HCT116 (cell line): ENCODE measurements around the gene IQSEC3.

Experiments used
- EZH2phosphoT487 ChIP-seq: fragments of 200-600 bp; IDR thresholded peaks from 2 replicates; pipeline ENCODE4 v1.6.1; 2018; ENCODE audit warnings: antibody characterized with exemption, borderline replicate concordance
- POLR2A ChIP-seq: IDR thresholded peaks from 2 replicates; pipeline ENCODE4 v1.7.0; 2011; ENCODE audit warnings: borderline replicate concordance; ENCODE audit not compliant: insufficient read depth, insufficient read length; ENCODE audit errors: extremely low read depth
- TF ChIP-seq, protein P1 (sequence below), 3 experiments: fragments of 200-600 bp in 1 of 3; sonication (generic) in 1 of 3; IDR thresholded peaks in 2 of 3; conservative IDR thresholded peaks in 1 of 3; 2 replicates each; pipeline ENCODE4 v1.5.1; 2012 to 2017; ENCODE audit warnings: low read depth in 2 of 3, low read length in 2 of 3, antibody characterized with exemption in 1 of 3, borderline replicate concordance in 1 of 3, control low read depth in 1 of 3, mild to moderate bottlenecking in 1 of 3, mixed read lengths in 1 of 3, mixed run types in 1 of 3, moderate library complexity in 1 of 3; ENCODE audit not compliant: insufficient read depth in 1 of 3
- TF ChIP-seq, protein P2 (sequence below): IDR thresholded peaks from 2 replicates; pipeline ENCODE4 v1.6.1; 2012

DNA sequence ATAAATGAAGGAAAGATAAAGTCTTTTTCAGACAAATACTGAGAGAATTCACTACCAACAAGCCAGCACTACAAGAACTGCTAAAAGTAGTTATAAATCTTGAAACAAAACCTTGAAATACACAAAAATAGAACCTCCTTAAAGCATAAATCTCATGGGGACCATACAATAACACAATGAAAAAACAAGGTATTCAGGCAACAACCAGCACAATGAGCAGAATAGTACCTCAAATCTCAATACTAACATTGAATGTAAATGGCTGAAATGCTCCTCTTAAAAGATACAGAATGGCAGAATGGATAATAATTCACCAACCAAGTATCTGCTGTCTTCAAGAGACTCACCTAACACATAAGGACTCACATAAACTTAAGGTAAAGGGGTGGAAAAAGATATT, 7.7 kb upstream of the IQSEC3 start:
- TF ChIP-seq, protein P1, sequence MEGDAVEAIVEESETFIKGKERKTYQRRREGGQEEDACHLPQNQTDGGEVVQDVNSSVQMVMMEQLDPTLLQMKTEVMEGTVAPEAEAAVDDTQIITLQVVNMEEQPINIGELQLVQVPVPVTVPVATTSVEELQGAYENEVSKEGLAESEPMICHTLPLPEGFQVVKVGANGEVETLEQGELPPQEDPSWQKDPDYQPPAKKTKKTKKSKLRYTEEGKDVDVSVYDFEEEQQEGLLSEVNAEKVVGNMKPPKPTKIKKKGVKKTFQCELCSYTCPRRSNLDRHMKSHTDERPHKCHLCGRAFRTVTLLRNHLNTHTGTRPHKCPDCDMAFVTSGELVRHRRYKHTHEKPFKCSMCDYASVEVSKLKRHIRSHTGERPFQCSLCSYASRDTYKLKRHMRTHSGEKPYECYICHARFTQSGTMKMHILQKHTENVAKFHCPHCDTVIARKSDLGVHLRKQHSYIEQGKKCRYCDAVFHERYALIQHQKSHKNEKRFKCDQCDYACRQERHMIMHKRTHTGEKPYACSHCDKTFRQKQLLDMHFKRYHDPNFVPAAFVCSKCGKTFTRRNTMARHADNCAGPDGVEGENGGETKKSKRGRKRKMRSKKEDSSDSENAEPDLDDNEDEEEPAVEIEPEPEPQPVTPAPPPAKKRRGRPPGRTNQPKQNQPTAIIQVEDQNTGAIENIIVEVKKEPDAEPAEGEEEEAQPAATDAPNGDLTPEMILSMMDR (IDR thresholded peaks at IDR 0.05 in 2 of 3, conservative IDR thresholded peaks at IDR 0.05 in 1 of 3; ENCODE audit: borderline replicate concordance in 1 of 3, insufficient read depth in 1 of 3, low read depth in 2 of 3, low read length in 2 of 3) = no peak
- TF ChIP-seq, protein P2, sequence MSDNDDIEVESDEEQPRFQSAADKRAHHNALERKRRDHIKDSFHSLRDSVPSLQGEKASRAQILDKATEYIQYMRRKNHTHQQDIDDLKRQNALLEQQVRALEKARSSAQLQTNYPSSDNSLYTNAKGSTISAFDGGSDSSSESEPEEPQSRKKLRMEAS = no peak
- TF ChIP-seq EZH2phosphoT487 (no peak), POLR2A (no peak)
